ENCODE results near the gene POLG2. TPM values are rescaled to one million over a fixed set of nuclear protein-coding genes. Genes with fewer than 3 reads are reported as not detected.
A peak's percentile ranks its signal among the peaks of the same experiment; 100 is the strongest.

Gene POLG2
- total and polyA plus RNA-seq, 2 of the 8 experiments (the other 6 are each of a cell fraction or from before 2014, with no cell fraction given): 9.7 to 34.3 TPM

- Histone ChIP-seq H2AK5ac (ENCODE audit: low read depth, low read length) (no peak overlapping the region), H3K4me1 (replicated peaks in 1 of 4; ENCODE audit: control insufficient read depth in 3 of 4, insufficient read depth in 4 of 4, low read length in 3 of 4) (peaks cover 0 to 5% (median 0%) of the 10 kb centered on the region in 4 experiments; a peak in 3 of 7 replicates), H2BK15ac (ENCODE audit: low read length) (no peak overlapping the region), H3K79me2 (ENCODE audit: control insufficient read depth in 1 of 2, insufficient read depth in 2 of 2, low read length in 2 of 2) (no peaks in the 10 kb centered on the region), H3K14ac (ENCODE audit: insufficient read length) (no peak overlapping the region), H3K36me3 (ENCODE audit: control insufficient read depth in 2 of 4, insufficient read depth in 4 of 4, low read length in 3 of 4) (no peaks in the 10 kb centered on the region), H2BK120ac (replicated peaks; ENCODE audit: low read depth, low read length) (no peak overlapping the region), H3K79me1 (ENCODE audit: low read depth, low read length) (no peaks in the 10 kb centered on the region), H3K4ac (replicated peaks; ENCODE audit: insufficient read length, low read depth, low read length) (no peak overlapping the region), H3K23me2 (ENCODE audit: low read depth, low read length) (no peaks in the 10 kb centered on the region), H2BK20ac (ENCODE audit: low read length) (no peak overlapping the region), H3K9me3 (ENCODE audit: insufficient read depth in 2 of 2, low read depth in 1 of 2, low read length in 1 of 2) (no peaks in the 10 kb centered on the region), H3K23ac (ENCODE audit: insufficient read length) (no peak overlapping the region), H4K5ac (ENCODE audit: insufficient read length, low read depth, low read length) (no peak overlapping the region), H3K4me2 (ENCODE audit: insufficient read depth in 1 of 2, low read depth in 2 of 2, low read length in 2 of 2) (no peak overlapping the region), H4K8ac (ENCODE audit: extremely low read depth, insufficient read depth, low read length) (no peak overlapping the region), H3K9ac (replicated peaks in 1 of 4; ENCODE audit: extremely low read depth in 1 of 4, low read depth in 3 of 4, low read length in 3 of 4) (no peak overlapping the region), H2BK5ac (ENCODE audit: low read depth, low read length) (no peak overlapping the region), H3K27me3 (replicated peaks in 1 of 4; ENCODE audit: control insufficient read depth in 3 of 4, extremely low read depth in 1 of 4, insufficient read depth in 3 of 4, low read length in 3 of 4) (no peaks in the 10 kb centered on the region; a peak in 1 of 7 replicates), H4K20me1 (replicated peaks in 1 of 2; ENCODE audit: control insufficient read depth in 1 of 2, insufficient read depth in 2 of 2, low read length in 2 of 2) (no peaks in the 10 kb centered on the region), H3K4me3 (ENCODE audit: extremely low read depth in 1 of 4, insufficient read depth in 2 of 4, low read depth in 3 of 4, low read length in 4 of 4) (no peak overlapping the region), H2BK12ac (ENCODE audit: low read depth, low read length) (no peak overlapping the region), H2AFZ (ENCODE audit: low read length) (no peak overlapping the region), H3K56ac (replicated peaks; ENCODE audit: insufficient read length, low read depth, low read length) (no peak overlapping the region), H4K91ac (replicated peaks; ENCODE audit: insufficient read length, low read length) (no peak overlapping the region), H3K18ac (ENCODE audit: extremely low read depth, low read length) (no peak overlapping the region), H3K27ac (ENCODE audit: low read depth, low read length) (no peak overlapping the region)
- DNase-seq (ENCODE audit: low read depth in 1 of 2, low spot score in 2 of 2) (no peak), FAIRE-seq (no peak)
- CTCF ChIA-PET (ENCODE audit: partially characterized antibody): interaction anchor here (0.6 kb wide), 1 partner anchor 20 kb away, joined by 5 read pairs; no protein-coding TSS in a partner anchor
- no peak for TF ChIP-seq PHF8 (conservative IDR thresholded peaks at IDR 0.05; ENCODE audit: low read depth, low read length)
- TF ChIP-seq TAF7 (optimal IDR thresholded peaks at IDR 0.05; ENCODE audit: borderline replicate concordance, low read depth, low read length): no peak
- TF ChIP-seq GTF2F1 (IDR thresholded peaks at IDR 0.05; ENCODE audit: borderline replicate concordance, low read depth, low read length): no peak
- 0 out of 2 replicates have a peak, but pooled peaks have one; percentile 25 for TF ChIP-seq TEAD4 (IDR thresholded peaks at IDR 0.05; ENCODE audit: low read depth, low read length)
- TF ChIP-seq JUND (IDR thresholded peaks at IDR 0.05; ENCODE audit: low read length): 0 out of 2 replicates have a peak, but pooled peaks have one; percentile 21
- TF ChIP-seq BCL11A (IDR thresholded peaks at IDR 0.05; ENCODE audit: low read depth in 2 of 2, low read length in 2 of 2): no peak
- POLR2A ChIA-PET (ENCODE audit: partially characterized antibody): interaction anchor here (0.6 to 2.2 kb wide), 3 partner anchors 32 to 39 kb away, joined by 3 to 6 read pairs (median 3); no protein-coding TSS in a partner anchor
- WGBS, 2 experiments (ENCODE audit: extremely low coverage in 1 of 2, insufficient coverage in 1 of 2, insufficient read length in 1 of 2, insufficient replicate concordance in 2 of 2, low coverage in 1 of 2, low lambda C conversion rate in 2 of 2, missing lambda C conversion rate in 1 of 2): 81% methylated on average over 9 of the region's 9 CpGs; no CpG with 5 or more reads in 1 of the 2 experiments
These were observed 30.7 kb downstream of the POLG2 start for GRCh38 chr17:64466019-64466735.
